ENCODE results near the gene AKT2.

Gene AKT2

DNA sequence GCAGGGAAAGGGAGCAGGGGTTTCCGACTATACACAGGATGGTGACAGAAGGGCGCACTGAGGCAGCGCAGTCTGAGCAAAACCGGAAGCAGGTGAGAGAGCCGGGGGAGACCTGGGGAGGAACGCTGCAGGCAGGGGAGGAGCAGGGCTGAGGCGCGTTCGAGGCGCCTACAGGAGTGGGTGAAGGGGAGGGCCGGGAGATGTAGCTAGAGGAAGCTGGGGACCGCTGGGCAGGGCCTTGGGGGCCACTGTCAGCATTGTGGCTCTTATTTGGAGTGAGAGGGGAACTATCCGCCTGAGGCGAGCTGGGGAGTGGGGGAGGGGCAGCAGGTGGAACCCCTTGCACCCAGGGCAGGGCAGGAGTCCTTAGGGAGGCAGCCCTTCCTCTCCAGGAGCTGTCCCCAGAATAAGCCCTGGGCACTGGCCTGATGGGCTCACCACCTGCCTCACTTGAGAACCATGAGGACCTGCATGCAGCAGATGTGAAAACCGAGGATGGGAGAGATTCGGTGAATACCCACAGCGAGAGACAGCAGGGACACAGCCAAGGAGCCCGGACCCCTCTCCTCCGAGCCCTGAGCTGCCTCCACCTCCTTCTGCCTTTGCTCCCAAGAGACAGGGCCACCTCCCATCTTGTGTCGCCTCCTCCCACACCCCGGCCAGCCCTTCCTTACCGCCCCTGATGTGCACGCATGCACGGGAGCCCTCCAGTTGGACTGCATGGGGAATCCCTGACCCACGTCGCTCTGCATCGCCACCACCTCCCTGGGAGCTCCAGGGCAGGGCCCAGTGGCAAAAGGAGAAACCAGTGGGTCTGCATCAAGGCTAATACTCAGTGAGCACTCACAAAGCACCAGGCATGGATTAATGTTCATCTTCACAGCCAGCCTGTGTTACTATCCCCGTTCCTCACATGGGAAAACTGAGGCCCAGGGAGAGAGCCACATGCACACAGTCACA lies 10.3 kb downstream of the AKT2 start:
- peak in 1 of 58 donors; percentile 33 for DNase-seq

DNA sequence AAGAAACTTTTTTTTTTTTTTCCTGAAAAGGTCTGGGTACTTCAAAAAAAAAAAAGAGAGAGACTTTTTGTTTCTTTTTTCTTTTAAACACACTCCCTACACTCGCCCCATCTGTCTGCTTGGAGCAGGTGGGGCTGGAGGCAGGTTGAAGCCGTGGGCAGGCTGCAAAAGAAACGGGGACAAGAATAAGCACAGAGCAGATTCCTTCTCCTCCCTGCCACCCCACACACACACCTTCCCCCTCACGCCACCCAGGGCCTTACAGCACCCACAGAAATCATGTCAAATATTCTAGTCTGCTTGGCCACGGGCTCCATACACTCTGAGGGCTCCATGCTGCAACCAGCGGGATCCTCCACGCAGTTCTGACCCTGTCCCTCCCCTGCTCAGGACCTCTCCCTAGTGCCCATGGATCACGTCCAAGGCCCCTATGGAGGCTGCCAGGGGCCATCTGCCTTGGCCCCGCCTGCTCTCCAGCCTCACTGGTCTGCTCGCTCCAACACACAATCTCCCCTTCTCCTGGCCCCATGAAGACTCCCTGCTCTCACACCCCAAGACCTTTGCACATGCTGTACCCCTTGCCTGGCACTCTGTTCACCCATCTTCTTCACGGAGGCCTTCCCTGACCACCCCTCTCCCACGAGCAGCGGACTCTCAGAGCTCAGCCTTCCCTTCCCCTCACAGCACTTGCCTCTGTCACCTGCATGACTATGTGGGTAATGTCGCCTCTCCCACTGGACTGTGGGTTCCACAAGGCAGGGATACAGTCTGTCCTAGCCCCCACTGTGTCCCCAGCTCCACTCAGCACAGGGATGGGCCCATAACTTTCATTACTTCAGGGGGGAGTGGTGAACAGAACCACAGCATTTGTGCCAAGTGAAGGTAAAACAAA lies 11.4 kb downstream of the AKT2 start:
- peak in 17 of 58 donors; percentile 22 to 80 (median 41) for DNase-seq

DNA sequence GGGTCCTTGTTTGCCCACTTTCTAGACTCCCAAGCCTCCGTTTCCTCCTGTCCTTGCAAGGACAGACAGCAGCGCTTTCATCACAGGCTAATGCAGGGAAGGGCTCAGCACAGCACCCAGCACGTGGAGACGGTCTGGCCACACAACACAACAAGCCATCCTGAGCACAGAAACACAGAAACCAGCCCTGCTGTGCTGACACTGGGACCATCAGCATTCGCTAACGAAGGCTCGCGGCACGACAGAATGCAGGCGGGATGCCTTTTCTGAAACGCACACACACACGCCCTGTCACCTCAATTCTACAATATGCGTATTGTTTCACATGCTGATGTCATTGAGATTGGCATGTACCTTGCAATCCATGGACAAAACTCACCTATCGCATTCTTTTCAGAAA lies 12.9 kb downstream of the AKT2 start:
- DNase-seq = no peak

DNA sequence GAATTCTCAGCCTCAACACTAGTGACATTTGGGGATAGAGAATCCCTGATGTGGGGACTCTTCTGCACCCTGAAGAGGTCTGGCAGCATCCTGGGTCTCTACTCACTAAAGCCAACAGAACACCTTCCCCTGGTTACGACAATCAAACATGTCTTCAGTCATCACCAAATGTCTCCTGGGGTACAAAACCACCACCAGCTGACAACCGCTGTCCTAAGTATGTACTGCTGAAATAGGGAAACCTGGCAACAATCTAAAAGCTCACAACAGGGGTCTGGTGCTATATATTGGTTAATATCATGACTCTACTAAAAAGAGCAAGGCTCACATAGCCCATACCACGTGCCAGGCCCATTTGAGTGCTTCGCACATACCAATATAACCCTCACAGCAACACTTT lies 13.4 kb downstream of the AKT2 start:
- DNase-seq = no peak

DNA sequence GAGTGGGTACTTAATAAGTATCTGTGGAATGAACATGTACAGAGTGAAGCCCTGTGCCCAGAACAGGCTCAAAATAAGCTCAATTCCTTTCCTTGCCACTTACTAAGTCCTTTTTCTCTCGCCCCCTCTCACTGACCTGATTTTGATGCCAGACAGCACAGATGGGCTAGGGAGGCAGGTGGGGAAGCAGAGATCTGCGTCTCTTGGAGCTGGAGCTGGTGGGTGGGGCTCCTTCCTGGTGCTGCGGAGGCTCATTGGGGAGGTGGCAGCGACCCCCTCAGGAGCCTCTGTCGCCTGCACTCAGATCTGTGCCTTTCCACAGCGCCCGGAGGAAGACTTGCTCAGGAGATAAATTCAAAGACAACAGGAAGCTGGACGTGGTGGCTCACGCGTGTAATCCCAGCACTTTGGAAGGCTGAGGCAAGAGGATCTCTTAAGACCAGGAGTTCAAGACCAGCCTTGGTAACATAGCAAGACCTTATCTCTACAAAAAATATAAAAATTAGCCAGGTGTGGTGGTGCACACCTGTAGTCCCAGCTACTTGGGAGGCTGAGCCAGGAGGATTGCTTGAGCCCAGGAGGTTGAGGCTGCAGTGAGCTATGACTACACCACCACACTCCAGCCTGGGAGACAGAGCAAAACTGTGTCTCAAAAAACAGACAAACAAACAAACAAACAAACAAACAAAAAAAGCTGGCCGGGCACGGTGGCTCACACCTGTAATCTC lies 14.6 kb downstream of the AKT2 start:
- peak in 30 of 58 donors; percentile 18 to 83 (median 50) for DNase-seq

DNA sequence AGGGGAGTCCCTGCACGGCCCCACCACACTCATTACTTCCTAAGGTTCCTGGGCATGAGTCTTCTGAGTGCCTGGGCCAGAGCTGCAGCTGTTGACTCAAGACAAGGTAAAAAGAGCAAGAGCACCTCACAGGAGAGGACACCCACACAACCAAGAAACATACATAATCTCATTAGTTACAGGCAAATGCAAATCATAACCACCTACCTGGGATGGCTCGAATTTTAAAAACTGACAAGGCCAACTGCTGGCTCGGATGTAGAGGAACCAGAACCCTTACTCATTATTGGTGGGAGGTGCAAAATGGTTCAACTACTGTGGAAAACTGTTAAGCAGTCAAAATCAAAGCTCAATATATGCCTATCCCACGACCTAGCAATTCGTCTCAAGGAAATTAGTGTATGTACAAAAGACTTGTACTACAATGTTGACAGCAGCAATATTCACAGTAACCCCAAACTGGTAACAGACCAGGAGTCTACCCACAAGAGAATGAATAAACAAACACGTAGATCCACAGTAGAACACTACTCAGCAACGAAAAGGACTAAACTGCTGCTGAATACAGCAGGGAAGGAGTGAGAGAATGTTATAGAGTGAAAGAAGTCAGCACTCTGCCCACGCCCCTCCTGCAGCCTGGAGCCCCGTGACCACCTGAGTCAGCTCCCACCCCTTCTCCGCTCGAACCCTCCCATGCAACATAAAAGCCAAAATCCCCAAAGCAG lies 15.8 kb downstream of the AKT2 start:
- DNase-seq = no peak

DNA sequence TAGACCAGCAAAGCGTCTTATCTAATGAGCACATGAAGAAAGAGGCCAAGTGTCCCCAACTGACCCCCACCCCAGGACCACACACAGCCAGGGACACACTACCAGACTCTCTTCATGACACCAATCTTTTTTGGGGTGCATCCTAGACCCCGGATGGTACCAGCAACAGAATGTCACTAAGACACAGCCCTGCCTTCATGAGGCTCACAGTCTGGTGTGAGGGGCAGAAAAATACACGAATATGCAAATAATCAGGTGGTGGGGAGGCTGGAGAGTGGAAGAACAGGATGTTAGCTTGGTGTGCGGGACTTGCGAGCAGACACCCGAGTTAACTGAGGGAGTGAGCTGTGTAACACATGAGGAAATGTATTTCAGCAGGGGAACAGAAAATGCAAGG lies 17.5 kb downstream of the AKT2 start:
- no peak for DNase-seq

DNA sequence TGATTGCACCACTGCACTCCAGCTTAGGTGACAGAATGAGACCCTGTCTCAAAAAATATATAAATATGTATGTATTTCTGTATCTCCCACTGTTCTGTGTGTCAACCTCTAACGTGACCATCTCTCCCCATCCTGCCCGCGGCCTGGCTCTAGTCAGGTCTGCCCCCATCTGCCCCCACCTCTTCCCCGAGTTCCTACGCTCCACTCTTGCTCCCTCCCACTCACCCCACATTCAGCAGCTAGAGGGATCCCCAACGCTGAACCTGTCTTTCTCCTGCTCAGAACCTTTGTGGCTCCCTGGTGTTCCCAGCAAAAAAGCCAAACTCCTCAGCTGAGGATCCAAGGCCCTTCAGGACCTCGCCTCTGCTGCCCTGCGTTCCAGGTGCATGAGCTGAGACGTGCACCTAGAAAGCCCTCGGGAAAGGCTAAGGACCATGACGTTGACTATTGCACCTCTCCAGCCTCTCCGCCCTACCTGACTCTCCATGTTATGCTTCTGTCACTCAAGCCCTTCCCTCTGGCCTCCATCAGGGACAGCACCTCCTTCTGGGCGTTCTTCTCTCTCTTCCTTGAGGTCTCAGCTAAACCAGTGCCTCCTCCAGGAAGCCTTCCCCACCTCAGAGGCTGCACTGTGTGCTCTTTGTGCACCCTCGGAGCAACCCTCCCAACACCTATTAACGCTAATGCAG lies 18.1 kb downstream of the AKT2 start:
- no peak for DNase-seq

DNA sequence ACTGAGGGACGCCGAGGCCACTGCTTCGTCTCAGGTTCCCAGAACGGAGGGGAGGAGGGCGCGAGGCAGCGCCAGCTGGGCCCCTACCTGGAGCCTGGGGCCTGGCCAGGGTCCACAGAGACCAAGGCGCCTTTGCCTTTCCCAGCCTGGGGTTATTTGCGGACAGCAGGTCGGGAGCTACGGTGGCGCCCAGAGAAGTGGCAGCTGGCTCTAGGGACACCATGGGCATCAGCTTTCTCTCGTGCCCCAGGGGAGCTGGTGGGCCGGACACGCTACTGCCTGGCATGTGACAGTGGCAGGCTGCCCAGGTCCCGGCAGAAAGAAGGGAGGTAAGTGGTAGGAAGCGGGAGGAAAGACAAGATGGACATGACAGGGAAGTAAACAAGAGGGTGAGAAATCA lies 19.0 kb downstream of the AKT2 start:
- DNase-seq = peak in 19 of 58 donors; percentile 12 to 53 (median 26)

DNA sequence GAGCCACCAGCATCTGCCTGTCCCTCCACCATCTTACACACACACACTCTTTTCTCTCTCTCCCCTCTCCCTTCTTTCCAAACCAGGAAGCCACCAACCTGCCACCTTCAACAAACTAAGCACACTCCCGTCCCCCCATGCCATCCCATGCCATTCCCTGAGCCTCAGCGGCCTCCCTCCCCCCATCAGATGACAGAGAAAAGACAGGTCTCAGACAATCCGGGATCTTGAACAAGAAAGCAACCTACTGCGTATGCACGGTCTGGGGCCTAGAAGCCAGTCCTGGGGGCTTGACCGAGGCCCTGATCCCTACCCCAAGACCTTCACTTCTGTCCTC lies 19.4 kb downstream of the AKT2 start:
- DNase-seq = no peak

DNA sequence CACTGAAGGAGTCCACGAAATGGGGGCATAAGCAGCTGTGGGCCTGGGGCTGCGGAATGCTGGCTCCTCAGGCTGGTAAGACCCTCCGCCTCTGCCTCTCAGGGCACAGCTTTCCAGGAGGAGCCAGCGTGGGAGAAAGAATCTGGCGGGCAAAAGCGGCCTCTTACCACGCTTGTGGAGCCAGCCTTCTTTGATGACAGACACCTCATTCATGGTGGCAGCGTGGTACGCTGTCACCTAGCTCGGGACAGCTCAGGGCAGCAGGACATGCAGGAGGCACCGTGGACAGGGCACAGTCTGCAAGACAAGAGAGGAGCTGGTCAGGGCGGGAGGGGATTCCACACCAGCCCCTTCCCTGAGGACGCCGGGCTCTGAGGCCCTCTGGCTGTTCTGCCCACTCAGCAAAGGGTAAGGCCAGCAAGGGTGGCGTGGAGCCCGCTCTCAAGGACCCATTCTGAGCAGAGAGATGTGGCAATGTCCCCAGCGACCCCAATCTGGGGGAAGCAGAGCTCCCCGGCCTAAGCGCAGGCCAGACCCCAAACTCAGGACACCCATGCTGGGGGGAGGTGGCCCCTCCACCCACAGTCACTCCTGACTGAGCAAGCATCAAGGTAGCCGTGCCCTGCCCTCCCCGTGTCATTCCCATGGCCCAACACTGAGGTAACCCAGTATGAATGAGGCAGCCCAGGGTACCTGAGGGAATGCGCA lies 19.9 kb downstream of the AKT2 start:
- no peak for DNase-seq

DNA sequence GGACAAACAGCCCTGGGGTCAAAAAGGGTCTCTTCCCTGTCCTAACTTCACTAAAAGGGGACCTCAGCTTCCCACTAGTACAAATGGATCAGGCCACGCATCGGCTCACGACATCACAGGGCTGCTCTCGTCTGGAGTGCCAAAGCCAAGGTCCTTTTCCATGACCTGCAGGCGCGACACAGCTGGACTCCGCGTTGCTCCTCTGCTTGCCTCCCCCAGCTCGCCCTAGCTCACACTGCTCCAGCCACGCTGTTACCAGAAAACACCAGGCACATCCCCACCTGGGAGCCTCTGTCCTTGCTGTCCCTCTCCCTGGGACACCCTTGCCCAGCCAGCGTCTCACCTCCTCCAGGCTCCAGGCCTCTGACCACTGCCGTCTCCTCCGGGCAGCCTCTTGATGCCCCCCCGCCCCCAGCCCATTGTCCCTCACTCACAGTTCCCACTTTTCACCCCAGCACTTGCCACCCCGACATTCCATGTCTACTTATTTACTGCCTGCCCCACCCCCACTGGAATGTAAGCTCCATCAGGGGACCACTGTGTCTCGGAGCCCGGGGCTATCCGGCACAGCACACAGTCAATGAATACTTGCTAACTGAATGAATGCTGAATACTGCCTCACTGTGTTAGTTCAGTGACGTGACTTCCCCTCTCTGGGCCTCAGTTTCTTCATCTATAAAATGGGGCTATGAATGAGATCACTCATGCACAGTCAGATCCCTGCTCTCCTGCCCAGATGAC lies 20.7 kb downstream of the AKT2 start:
- no peak for DNase-seq

DNA sequence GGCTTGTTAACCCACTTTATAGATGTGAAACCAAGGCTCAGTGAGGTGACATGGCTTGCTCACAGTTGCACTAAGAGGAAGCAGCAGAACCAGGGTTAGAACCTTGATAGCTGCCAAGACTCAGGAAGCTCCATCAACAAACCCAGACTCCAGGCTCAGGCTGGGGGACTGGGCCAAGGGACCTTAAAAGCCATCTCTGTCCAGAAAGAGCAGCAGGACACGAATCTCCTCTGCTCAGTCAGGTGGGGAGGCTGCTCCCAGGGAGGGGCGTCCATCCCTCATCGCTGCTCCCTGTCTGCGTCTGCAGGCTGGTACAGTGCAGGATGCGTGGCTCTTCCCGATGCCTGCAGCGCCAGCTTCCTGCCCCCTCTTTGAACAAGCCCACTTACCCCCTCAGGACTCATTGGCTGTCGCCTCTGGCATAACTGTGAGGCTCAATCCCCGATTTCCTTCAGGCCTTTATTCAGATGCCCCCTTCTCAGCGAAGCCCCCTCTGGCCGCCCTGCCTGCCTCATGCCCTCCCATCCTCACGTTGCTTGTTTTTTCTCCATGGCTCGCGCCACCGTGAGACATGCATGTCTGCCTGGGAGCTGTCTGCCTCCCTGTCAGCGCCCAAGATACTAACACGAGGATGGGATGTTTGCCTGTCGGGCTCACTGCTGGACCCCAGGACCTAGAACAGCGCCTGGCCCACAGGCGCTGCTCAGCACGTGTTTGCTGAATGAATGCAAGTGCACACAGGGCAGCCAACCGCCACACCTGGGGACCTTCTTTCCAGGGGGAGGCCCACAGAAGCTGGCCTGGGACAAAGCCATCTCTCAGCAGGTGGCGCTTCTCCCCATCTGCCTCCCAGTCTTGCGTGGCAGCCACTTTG lies 21.5 kb downstream of the AKT2 start:
- DNase-seq = no peak

DNA sequence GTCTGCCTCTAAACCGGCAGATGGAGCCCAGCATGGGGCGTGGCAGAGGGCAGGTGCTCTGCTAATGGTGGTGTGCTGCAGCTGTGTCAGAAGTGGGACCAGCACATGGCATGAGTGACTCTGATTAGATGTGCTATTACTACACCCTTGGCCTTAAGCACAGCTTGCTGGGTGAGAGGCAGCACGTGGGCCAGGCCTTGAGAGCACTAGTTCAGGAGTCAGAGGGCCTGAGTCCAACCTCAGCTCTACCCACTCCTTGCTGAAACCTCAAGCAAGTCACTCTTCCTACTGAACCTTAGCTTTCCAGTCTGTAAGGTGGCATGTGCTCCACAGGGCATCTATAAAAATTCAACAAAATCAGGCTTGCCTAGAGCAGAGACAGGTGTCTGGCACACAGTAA lies 22.7 kb downstream of the AKT2 start:
- no peak for DNase-seq

DNA sequence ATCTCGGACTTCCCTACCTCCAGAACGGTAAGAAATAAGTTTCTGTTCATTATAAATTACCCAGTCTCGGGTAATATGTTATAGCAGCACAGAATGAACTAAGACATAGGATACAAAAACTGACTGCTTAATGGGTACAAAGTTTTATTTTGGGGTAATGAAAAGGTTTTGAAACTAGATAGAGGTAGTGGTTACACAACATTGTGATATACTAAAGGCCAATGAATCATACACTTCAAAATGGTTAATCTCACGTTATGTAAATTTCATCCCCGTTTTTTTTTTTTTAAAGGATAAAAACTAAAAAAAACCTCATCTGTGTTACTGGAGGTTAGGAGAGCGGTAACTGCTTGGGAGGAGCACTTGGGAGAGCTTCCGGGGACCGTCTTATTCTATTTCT lies 23.5 kb downstream of the AKT2 start:
- DNase-seq = no peak

DNA sequence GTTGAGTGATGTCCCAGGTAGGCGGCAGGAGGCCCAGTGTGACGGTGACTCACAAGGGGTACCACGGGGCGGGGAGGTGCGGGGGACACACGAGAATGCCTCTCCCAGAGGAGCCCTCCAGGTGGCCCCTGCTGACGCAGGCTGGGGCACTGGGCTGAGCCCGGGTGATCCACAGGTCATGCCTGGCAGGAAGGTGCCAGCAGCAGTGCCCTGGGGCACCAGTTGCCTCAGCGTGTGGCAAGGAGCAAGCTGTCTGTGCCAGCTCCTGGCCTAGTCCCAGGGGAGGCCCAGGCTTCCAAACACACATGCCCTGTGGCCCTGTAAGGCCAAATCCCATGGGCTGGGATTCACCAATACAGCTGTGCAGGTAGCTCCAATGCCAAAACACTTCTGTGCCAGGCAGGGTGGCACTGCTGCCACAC lies 28.0 kb downstream of the AKT2 start:
- no peak for DNase-seq

DNA sequence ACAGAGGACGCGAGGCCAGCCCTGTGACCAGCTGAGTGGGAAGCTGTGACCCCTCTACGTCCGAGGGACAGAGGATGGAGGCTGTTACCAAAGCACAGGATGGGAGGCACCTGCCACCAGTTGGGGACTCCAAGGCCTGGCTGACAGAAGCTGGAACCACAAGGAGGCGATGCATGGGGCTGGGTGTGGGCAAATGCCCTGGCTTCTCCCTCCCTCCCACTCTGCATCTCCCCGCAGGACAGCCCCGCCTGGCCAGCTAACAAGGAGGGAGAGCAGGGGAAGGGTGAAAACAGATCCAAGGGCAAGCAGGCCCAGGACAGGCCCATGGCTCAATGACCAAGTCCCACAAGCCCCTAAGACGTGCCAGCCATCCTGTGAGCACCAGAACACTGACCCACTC lies 28.6 kb downstream of the AKT2 start:
- no peak for DNase-seq

DNA sequence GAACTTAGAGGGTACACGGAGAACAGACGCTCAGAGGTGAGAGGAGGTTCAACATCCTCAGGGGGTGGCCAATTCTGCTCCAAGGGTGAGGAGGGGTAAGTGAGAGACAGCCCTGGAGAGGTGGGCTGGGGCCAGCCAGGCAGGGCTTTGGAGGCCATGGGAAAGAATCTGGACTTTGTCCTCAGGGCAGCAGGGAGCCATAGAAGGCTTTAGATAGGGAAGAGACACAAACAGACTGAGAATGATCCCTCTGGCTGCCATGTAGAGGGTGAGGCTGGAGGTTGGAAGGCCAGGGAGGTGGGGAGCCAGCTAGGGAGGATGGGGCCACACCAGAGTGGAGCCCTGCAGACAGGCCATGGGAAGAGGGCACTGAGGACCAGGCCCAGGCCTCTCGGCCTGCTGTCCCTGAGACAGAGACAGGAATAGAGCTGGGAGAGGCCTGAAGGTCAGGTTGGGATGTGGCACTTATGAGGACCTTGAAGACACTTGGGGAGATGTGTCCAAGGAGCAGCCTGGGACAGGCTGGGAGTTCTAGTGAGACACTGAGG lies 29.5 kb downstream of the AKT2 start:
- no peak for DNase-seq
